ENCODE data around the gene EEF2K. TPM values are rescaled to one million over a fixed set of nuclear protein-coding genes. Genes with fewer than 3 reads are reported as not detected.

EEF2K gene
- total RNA-seq, 4 donors from 2014 or later: 10.6 to 26.9 (median 16.2) TPM

- Histone ChIP-seq H3K36me3 (peaks cover 0 to 50% (median 0%) of the 10 kb centered on the region in 3 donors), H3K4me1 (peaks cover 0 to 47% (median 4%) of the 10 kb centered on the region in 3 donors), H3K4me3 (no peak overlapping the region), H3K9me3 (no peaks in the 10 kb centered on the region), H3K27ac (peak overlapping the region in 2 of 4 donors; percentile 42 to 66), H3K27me3 (no peaks in the 10 kb centered on the region)
- TF ChIP-seq POLR2A (IDR thresholded peaks at IDR 0.05): no peak
- TF ChIP-seq CTCF (IDR thresholded peaks at IDR 0.05): no peak
- intact Hi-C loops (cut with DNase I): no loop called here
- no peak for DNase-seq
- WGBS, 2 donors: 38 to 63% methylated on average over 3 of the region's 9 CpGs
These were observed 14.6 kb downstream of the EEF2K start for GRCh38 chr16:22220714-22221113.

GRCh38 chr16:22222006-22222405 lies 15.9 kb downstream of the EEF2K start:
- Histone ChIP-seq H3K27ac (no peak overlapping the region), H3K36me3 (peaks cover 0 to 57% (median 0%) of the 10 kb centered on the region in 3 donors), H3K4me1 (peaks cover 0 to 36% (median 4%) of the 10 kb centered on the region in 3 donors), H3K4me3 (no peak overlapping the region), H3K9me3 (no peaks in the 10 kb centered on the region), H3K27me3 (no peaks in the 10 kb centered on the region)
- DNase-seq: no peak
- 85 to 90% methylated on average over 2 of the region's 2 CpGs for WGBS, 2 donors
- no peak for TF ChIP-seq POLR2A (IDR thresholded peaks at IDR 0.05)
- TF ChIP-seq CTCF (IDR thresholded peaks at IDR 0.05): no peak
- intact Hi-C loops (cut with DNase I): no loop called here

- peaks cover 0 to 29% (median 3%) of the 10 kb centered on the region in 3 donors for H3K4me1 ChIP-seq
- H3K4me3 ChIP-seq: no peak overlapping the region
- intact Hi-C loops (cut with DNase I): no loop called here
- no peaks in the 10 kb centered on the region for H3K27me3 ChIP-seq
- no peaks in the 10 kb centered on the region for H3K9me3 ChIP-seq
- WGBS, 2 donors: 80 to 95% methylated on average over 1 of the region's 1 CpG
- H3K36me3 ChIP-seq: peaks cover 0 to 59% (median 0%) of the 10 kb centered on the region in 3 donors
- TF ChIP-seq CTCF (IDR thresholded peaks at IDR 0.05) (no peak), POLR2A (IDR thresholded peaks at IDR 0.05) (no peak)
- no peak for DNase-seq
- H3K27ac ChIP-seq: no peak overlapping the region
These were observed 16.9 kb downstream of the EEF2K start for GRCh38 chr16:22222998-22223397.

GRCh38 chr16:22225060-22225459 lies 19.0 kb downstream of the EEF2K start:
- H3K27me3 ChIP-seq: no peaks in the 10 kb centered on the region
- DNase-seq: no peak
- WGBS, 2 donors: 72 to 76% methylated on average over 7 of the region's 7 CpGs
- intact Hi-C loops (cut with DNase I): no loop called here
- H3K36me3 ChIP-seq: peaks cover 0 to 69% (median 0%) of the 10 kb centered on the region in 3 donors
- peak overlapping the region in 1 of 4 donors; percentile 57 for H3K27ac ChIP-seq
- no peaks in the 10 kb centered on the region for H3K9me3 ChIP-seq
- no peak for TF ChIP-seq POLR2A (IDR thresholded peaks at IDR 0.05)
- TF ChIP-seq CTCF (IDR thresholded peaks at IDR 0.05): no peak
- peaks cover 0 to 24% (median 0%) of the 10 kb centered on the region in 3 donors for H3K4me1 ChIP-seq
- H3K4me3 ChIP-seq: no peak overlapping the region

- intact Hi-C loops (cut with DNase I): no loop called here
- Histone ChIP-seq H3K27ac (peak overlapping the region in 1 of 4 donors; percentile 13), H3K9me3 (no peaks in the 10 kb centered on the region), H3K4me3 (no peak overlapping the region), H3K27me3 (no peaks in the 10 kb centered on the region), H3K36me3 (peaks cover 0 to 72% (median 0%) of the 10 kb centered on the region in 3 donors), H3K4me1 (peaks cover 3 to 34% (median 10%) of the 10 kb centered on the region in 3 donors)
- no peak for TF ChIP-seq CTCF (IDR thresholded peaks at IDR 0.05)
- TF ChIP-seq POLR2A (IDR thresholded peaks at IDR 0.05): no peak
- 57 to 70% methylated on average over 7 of the region's 7 CpGs for WGBS, 2 donors
- DNase-seq: no peak
These were observed 23.8 kb downstream of the EEF2K start for GRCh38 chr16:22229889-22230288.
